HG02973 (cell line): Measurements from ENCODE around the gene HOXC10.

Experiments used
- ATAC-seq: cut with Tn5 transposase; IDR thresholded peaks from one replicate; pipeline ENCODE4 v1.9.1; 2021; ENCODE audit warnings: moderate library complexity; ENCODE audit not compliant: unreplicated experiment

HOXC10 gene

DNA sequence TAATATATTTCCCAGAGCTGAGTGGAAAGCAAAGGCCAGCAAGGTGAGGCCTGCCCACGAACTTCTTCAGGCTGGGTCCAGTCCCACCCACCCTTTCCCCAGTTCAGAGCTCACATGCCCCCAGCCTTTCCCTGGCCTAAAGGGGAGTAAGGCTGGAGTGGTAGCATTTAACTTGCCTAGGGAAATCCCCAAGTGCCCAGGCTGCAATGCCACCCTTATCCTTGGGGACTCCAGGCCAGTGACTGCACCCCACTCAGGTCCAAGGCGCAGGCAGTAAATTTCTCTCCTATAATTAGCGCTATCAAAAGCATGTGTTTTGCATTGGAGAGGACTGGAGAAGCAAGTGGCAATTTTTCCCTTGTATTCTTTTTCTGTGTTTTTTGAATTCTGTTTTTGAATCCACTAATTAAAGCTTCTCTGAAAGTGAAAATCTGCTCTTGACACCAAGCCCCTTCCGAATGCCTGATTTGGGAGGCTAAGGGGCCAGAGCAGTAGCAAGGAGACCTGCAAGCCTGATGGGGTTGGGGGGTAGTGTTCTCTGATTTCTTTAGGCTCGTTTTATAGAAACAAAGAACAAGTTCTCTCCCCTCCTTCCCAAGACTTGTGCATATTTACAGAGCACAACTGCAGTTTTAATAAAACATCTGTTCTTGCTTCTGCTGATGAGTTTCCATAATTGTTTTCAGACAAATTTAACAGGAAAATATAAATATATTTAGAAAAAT is 39.8 kb downstream of the HOXC10 start:
- ATAC-seq = no peak

DNA sequence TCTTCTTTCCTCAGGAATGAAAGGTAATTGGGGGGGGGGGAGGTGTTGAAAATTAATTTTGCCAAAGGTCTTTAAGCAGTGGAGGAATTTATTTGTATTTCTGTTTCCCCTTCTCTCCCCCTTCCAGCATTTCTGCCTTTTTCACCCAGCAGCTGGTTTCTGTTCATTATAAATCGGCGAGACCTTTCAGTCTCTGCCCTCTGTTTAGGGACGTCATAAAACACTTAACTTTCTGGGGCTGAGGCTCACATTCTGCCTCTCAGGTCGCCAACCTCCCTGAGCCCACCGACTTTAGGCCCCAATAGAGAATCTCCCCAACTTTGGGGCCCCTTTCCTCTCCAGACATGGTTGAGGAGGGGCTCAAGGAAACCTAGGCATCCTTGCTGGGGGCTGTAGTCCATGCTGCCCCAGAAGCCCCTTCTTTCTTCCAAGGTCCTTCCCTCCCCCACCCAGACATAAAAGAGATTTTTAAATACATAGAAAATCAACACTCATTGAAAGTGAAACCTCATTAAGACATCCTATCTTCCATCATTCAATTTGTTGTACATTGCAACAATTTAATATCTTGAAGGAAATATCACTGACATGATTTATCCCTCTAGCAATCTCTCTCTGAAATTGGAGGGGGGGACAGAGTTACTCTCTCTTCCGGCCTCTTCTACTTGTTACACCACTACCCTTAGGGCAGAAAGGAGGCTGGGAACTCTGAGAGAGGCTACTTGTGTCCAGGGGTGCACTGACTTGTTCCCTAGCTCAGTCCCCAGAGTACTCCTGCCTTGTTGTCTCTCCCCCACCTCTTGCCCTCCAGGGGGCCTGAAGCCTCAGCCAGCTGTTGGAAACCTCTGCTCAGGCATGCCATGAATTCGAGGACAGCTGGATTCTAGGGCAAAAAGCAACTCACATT is 40.8 kb downstream of the HOXC10 start:
- ATAC-seq = no peak

DNA sequence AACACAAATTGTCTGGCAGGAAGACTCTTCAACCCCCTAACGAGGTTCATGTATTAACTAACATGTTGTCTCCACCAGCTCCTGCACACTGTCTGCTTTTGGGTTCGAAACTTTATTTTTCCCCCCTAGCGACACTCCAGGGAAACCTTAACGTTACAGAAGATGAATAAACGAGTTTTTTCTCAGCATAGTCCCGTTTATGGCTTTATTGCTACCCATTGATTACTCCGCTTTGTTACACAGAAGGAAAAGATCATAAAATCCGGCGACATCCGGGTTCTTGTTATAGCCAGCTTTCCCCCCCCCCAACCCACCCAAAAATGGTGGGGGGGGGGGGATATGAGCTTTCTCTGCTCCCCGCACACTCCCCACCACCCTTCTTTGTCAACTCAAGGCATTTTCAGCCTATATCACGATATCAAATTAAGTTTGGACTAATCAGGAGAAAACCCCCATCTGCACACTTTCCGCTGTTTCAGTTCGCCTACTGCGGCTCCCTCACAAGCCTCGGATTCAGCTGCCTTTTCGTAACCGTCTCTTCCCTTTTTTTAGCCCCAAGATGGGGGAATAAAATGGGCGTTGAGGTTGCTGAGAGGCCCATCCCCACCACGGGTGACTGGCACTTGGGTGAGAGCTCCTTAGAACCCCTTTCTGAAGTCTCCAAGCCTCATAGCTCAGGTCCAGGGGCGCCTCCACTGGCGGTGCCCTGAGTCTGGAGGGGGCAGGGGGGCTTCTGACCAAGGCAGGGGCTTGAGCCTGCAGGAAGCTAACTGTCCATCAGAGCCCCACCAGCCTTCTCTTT is 41.9 kb downstream of the HOXC10 start:
- ATAC-seq = no peak

DNA sequence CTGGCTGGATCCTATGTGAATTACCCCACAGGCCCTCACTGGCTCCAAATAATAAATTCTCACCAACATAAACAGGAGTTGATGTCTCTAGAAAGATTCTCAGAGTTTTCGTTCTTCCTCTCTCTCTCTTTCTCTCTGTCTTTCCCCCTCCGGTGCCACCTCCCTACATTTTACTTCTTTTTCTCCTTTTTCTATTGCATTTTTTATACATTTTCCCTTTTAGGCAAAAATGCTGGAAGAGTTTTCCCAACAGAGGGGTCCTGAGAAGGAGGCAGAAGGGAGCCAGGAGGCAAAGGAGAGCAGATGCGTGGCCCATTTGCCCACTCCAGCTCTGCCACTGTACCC is 42.5 kb downstream of the HOXC10 start:
- ATAC-seq = no peak

DNA sequence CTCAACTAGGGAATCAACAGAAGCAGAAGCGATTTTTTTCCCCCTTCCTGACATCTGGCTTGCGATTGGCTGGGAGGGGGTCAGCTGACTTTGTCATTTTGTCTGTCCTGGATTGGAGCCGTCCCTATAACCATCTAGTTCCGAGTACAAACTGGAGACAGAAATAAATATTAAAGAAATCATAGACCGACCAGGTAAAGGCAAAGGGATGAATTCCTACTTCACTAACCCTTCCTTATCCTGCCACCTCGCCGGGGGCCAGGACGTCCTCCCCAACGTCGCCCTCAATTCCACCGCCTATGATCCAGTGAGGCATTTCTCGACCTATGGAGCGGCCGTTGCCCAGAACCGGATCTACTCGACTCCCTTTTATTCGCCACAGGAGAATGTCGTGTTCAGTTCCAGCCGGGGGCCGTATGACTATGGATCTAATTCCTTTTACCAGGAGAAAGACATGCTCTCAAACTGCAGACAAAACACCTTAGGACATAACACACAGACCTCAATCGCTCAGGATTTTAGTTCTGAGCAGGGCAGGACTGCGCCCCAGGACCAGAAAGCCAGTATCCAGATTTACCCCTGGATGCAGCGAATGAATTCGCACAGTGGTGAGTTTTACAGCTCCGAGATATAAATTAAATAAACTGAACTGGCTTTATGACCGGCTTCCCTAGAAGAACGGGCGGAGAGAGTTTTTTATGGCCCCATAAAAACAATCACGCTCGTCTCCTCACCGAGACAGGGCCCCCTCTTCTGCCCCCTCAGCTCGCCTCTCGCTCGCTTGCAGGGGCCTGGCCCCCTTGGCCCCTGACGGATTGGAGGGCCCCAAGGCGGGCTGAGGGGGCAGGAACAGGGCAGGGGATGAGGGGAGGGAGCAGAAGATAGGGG is 43.6 kb downstream of the HOXC10 start, which contains the start of gene HOXC6:
TSS of gene HOXC6 (plus strand) at position 127 of the 888 bp plus-strand sequence. CDS start at position 209, 82 bp downstream.
- no peak for ATAC-seq

DNA sequence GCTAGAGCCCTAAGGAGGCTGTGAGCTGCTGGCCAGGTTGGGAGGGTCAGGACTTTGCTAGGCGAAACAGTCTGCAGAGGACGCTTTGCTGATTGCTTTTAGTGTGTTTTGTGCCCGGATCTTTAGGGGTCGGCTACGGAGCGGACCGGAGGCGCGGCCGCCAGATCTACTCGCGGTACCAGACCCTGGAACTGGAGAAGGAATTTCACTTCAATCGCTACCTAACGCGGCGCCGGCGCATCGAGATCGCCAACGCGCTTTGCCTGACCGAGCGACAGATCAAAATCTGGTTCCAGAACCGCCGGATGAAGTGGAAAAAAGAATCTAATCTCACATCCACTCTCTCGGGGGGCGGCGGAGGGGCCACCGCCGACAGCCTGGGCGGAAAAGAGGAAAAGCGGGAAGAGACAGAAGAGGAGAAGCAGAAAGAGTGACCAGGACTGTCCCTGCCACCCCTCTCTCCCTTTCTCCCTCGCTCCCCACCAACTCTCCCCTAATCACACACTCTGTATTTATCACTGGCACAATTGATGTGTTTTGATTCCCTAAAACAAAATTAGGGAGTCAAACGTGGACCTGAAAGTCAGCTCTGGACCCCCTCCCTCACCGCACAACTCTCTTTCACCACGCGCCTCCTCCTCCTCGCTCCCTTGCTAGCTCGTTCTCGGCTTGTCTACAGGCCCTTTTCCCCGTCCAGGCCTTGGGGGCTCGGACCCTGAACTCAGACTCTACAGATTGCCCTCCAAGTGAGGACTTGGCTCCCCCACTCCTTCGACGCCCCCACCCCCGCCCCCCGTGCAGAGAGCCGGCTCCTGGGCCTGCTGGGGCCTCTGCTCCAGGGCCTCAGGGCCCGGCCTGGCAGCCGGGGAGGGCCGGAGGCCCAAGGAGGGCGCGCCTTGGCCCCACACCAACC is 44.8 kb downstream of the HOXC10 start:
- no peak for ATAC-seq

DNA sequence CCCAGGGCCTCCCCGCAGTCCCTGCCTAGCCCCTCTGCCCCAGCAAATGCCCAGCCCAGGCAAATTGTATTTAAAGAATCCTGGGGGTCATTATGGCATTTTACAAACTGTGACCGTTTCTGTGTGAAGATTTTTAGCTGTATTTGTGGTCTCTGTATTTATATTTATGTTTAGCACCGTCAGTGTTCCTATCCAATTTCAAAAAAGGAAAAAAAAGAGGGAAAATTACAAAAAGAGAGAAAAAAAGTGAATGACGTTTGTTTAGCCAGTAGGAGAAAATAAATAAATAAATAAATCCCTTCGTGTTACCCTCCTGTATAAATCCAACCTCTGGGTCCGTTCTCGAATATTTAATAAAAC is 45.5 kb downstream of the HOXC10 start:
- ATAC-seq = no peak

DNA sequence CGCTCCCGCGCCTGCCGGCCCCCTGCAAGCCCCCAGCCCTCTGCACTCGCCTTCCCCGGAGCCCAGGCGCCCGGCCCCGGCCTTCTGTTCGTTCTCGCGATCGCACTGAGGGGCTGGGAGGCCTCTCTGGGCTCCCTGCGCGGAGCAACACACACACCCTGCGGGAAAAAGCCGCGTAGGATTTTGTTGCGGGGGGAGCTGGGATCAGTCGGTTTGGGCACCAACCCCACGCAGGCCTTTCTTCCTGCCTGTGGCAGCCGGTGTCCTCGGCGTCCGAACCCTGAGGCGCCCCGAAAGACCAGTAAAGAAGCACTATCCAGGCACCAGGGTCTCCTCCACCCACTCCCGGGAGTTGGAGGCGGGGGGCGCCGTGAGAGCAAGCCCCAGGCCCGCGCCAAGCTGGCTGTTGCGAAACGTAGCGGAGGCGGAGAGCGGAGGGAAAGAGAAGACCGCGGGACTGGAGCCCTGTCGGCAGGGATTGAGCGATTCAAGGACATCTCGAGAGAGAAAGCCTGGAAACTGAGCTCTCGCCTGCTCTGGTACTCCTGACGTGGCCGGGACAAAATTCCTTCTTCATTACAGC is 46.0 kb downstream of the HOXC10 start:
- ATAC-seq = no peak

DNA sequence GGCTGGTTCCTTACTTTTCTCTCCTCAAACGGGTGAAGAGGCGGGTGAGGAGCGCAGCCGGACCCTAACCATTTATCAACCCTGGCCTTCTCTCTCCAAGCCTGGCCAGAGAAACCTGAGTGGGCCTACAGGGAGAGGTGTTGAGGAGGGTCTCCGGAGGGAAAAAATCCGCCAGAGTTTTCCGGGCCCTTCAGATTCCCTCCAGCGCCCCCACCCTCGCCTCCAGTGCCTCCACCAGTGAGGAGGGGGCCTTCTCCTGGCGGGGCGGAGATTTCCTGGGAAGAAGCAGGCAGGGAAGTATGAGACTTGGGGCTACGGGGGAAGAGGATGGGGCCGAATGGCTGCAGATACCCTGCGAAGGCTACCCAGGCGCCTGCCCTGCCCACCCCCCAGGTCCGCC is 46.5 kb downstream of the HOXC10 start:
- no peak for ATAC-seq

DNA sequence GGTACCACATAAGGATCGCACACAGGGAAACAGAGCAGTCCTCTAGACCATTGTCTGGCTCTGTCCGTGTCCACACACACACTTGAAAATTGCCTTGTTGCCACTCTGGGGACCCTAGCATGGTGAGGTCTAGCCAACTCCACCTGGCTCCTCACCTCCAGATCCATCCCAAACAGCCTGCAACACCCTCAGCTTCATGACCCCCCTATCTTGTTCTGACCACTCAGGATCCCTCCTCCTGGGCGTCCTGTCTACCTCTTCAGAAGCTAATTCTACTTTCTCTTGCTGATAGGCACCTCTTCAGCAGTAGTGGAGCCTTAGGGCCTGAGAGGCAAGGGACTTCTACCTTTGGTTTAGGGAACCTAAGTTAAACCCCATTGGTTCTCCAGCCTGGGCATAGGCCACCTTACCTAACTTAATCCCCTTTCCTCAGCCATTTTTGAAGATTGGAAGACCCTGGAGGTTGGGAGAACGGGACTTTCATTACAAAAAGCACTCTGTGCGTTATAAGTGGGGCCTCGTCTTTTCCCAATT is 47.2 kb downstream of the HOXC10 start:
- ATAC-seq = no peak

DNA sequence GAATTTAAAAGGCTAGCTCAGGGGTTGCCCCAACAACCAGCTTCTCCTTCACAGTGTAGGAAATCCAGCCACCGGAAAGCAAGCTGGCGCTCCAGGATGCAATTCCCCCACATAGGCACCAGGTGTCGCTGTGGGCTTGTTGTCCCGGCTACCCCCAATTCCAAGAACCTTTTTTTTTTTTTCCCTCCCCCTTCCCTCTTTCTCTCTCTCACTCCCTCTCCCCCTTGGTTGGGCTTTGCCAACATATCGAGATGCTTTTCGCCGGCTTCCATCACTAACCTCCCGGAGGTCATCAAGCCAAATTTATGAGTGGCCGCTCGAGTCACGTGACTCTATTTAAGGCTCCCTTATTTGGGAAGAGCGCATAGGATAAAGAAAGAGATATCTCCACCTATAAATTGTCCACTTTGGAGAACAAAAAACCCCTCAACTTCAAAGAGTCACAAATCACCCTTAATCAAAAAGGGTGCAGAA is 47.7 kb downstream of the HOXC10 start, which contains the start of gene HOXC5:
TSS of gene HOXC5 (plus strand) at position 424 of the 474 bp plus-strand sequence. CDS start 73 bp downstream, outside the sequence.
- ATAC-seq = no peak

DNA sequence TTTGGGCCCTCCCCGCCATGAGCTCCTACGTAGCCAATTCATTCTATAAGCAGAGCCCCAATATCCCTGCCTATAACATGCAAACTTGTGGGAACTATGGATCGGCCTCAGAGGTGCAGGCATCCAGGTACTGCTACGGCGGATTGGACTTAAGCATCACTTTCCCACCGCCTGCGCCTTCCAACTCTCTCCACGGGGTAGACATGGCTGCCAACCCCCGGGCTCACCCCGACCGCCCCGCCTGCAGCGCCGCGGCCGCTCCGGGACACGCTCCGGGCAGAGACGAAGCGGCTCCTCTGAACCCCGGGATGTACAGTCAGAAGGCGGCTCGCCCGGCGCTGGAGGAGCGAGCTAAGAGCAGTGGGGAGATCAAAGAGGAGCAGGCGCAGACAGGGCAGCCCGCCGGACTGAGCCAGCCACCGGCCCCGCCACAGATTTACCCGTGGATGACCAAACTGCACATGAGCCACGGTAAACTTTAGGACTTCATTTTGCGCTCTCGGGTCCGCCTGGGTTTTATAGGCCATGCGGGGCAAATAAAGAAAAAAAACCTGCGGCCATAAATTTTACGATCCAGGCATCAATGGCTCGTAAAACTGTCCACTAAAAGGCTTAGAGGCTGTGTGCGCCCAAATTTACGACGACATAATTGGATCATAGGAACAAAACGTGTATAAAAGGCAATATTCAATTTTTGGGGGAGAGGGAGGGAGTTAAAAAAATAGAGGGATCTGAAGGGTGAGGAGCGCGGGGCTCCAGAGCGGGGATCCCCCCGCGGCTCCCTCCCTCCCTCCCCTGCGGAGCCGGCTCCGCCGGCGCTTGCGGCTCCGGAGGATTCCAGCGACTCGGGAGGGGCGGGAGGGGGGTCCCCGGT is 48.4 kb downstream of the HOXC10 start:
- ATAC-seq = no peak

DNA sequence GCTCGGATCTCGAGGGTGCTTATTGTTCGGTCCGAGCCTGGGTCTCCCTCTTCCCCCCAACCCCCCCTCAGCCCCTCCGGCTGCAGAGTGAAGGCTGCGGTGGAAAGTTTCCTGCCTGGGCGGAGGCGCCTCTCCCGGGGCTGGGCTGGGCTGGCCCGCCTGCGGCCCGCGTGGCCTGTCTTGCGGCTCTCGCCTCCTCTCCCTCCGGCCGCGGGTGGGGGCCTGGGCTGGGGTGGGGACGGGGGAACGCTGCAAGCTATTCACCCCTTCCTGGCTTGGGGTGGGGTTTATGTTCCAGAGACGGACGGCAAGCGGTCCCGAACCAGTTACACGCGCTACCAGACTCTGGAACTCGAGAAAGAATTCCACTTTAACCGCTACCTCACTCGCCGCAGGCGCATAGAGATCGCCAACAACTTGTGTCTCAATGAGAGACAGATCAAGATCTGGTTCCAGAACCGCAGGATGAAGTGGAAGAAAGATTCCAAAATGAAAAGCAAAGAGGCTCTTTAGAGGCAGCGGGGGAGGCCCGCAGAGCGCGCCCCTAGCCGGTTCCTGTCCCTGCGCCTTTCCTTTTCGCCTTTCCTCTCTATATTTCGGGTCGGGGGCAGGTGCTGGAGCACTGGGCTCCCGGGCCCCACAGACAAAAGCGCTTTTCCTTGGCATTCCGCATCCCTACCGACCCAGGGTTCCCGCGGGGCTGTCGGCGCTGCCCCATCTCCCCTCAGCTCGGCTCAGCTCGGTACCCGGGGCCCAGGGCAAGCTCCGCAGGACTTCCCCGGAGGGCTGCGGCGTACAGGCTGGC is 49.2 kb downstream of the HOXC10 start:
- ATAC-seq = no peak

DNA sequence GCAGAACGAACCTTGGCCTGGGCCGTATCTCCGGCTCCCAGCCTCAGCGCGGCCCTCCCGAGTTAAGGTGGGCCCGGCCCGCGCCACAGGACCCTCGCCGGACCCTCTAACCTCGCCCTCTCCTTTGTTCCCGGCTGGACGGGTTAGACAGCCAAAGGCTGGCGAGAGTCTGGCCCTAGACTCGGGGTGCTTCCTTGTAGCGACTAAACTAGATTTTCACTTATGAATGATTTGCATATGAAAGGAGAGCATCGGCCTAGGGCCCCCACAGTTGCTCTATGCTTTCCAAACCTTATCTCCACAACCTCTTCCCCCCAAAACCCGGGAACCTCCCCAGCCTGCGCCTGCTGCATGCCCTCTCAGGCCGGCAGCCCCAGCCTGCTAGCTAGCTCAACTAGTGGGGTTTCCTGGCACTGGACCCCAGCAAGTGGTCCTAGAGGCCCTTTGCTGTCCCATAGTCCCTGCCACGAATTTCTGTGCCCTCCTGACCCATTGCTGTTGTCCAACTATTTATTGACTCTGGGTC is 49.9 kb downstream of the HOXC10 start:
- ATAC-seq = no peak

DNA sequence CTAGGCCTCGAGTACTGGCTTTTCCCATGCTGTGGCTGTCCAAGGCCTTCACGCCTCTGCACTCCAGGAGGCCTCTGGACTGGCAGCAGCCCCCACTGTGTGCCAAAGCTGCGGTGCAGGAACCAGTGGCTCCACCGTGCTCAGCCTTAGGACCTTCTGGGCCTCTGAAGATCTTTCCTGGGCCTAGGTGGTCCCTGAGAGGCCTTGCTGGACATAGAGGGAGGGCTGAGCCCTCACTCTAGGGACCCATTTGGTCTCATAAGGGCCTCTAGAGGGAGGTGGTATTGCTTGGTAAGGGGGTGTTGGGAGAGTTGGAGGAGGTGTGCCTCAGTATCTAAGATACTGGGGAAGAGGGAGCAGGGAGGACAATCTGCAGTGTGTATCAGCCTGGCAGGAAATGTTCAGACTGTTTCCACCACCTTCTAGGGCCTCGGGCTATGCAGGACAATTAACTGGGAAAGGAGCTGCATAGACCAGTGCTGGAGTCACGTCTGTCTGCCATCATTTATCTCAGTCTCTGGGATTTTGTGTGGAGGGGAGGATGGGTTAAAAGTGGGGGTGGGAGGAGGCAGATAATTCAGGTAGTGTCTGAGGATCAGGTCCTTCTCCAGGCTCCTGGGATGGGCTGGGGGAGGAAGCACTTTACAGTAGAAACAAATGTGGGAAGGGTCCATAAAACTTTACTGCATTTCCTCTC is 50.8 kb downstream of the HOXC10 start:
- ATAC-seq = no peak
